Calu3 (cell line): ENCODE data around the gene ENPP3. TPM values are rescaled to one million over a fixed set of nuclear protein-coding genes. Genes with fewer than 3 reads are reported as not detected.

Experiments used
- BruUV-seq: library from RNA; stranded (reverse); fragments of 400-500 nt; replicated peaks from 2 replicates; lab custom pipeline; 2021; lab: Mats Ljungman, UMichigan
- CTCF ChIA-PET: fragments of 300-600 bp; sonication (Branson Sonifier 250); formaldehyde crosslinking; loops from one replicate; lab custom pipeline; 2022; ENCODE audit warnings: antibody characterized with exemption; lab: Charles Lee
- DNase-seq: peaks from one replicate; pipeline ENCODE4 v3.0.0; 2022
- H3K27ac Mint-ChIP-seq: one replicate; pipeline ENCODE4 v1.8.0; 2022; ENCODE audit warnings: mixed read lengths; ENCODE audit not compliant: unreplicated experiment
- H3K27me3 Mint-ChIP-seq: one replicate; pipeline ENCODE4 v1.8.0; 2022; ENCODE audit warnings: mixed read lengths; ENCODE audit not compliant: unreplicated experiment
- H3K36me3 Mint-ChIP-seq: one replicate; pipeline ENCODE4 v1.8.0; 2022; ENCODE audit warnings: mild to moderate bottlenecking, moderate library complexity, mixed read lengths; ENCODE audit not compliant: insufficient read depth, unreplicated experiment
- H3K4me1 Mint-ChIP-seq: one replicate; pipeline ENCODE4 v1.8.0; 2022; ENCODE audit warnings: mild to moderate bottlenecking, low read depth, mixed read lengths; ENCODE audit not compliant: unreplicated experiment
- H3K4me3 Mint-ChIP-seq: one replicate; pipeline ENCODE4 v1.8.0; 2022; ENCODE audit warnings: mild to moderate bottlenecking, low read depth, moderate library complexity, mixed read lengths; ENCODE audit not compliant: unreplicated experiment
- H3K9me3 Mint-ChIP-seq: one replicate; pipeline ENCODE4 v1.8.0; 2022; ENCODE audit warnings: low read depth, mixed read lengths; ENCODE audit not compliant: unreplicated experiment
- CTCF ChIP-seq: fragments of 200-600 bp; IDR thresholded peaks from one replicate; pipeline ENCODE4 v1.8.0; 2022; ENCODE audit warnings: antibody characterized with exemption; ENCODE audit not compliant: unreplicated experiment
- intact Hi-C: fragments of 100-400 bp; cut with micrococcal nuclease; formaldehyde crosslinking; loops from one replicate; pipeline ENCODE4 v1.10.0; 2022; ENCODE audit not compliant: unreplicated experiment
- total RNA-seq: library from RNA; stranded (reverse); gene quantifications from 2 replicates; pipeline ENCODE4 v1.2.3, GENCODE V29; 2022

ENPP3 gene
- total RNA-seq, 1 experiment from 2014 or later = not detected

- Mint-ChIP-seq H3K36me3 (no peaks in the 10 kb centered on the region), H3K27me3 (peaks cover 15% of the 10 kb centered on the region), H3K4me3 (no peak overlapping the region), H3K9me3 (no peaks in the 10 kb centered on the region), H3K27ac (no peak overlapping the region), H3K4me1 (no peaks in the 10 kb centered on the region)
- CTCF ChIA-PET = interaction anchor here (0.7 kb wide), 1 partner anchor 156 kb away, joined by 4 read pairs; no protein-coding TSS in a partner anchor
- TF ChIP-seq CTCF = no peak
- DNase-seq = no peak
- intact Hi-C loops = no loop called here
- BruUV-seq = no TSS peak
Observed at GRCh38 chr6:131761060-131761761, 124.1 kb downstream of the ENPP3 start.

GRCh38 chr6:131761762-131762067 is 124.6 kb downstream of the ENPP3 start:
- peaks cover 15% of the 10 kb centered on the region for H3K27me3 Mint-ChIP-seq
- no peak overlapping the region for H3K4me3 Mint-ChIP-seq
- no peak overlapping the region for H3K27ac Mint-ChIP-seq
- TF ChIP-seq CTCF = no peak
- no peaks in the 10 kb centered on the region for H3K9me3 Mint-ChIP-seq
- H3K36me3 Mint-ChIP-seq = no peaks in the 10 kb centered on the region
- CTCF ChIA-PET = interaction anchor here (0.7 kb wide), 2 partner anchors 109 to 156 kb away, joined by 4 to 18 read pairs; no protein-coding TSS in a partner anchor
- no peaks in the 10 kb centered on the region for H3K4me1 Mint-ChIP-seq
- BruUV-seq = no TSS peak
- DNase-seq = no peak
- intact Hi-C loops = no loop called here

GRCh38 chr6:131762984-131763383 is 125.9 kb downstream of the ENPP3 start:
- no peak for DNase-seq
- no peak overlapping the region for H3K27ac Mint-ChIP-seq
- CTCF ChIA-PET = interaction anchor here (0.6 kb wide), 1 partner anchor 67 kb away, joined by 3 read pairs; no protein-coding TSS in a partner anchor
- H3K4me3 Mint-ChIP-seq = no peak overlapping the region
- intact Hi-C loops = no loop called here
- peaks cover 23% of the 10 kb centered on the region for H3K27me3 Mint-ChIP-seq
- H3K9me3 Mint-ChIP-seq = no peaks in the 10 kb centered on the region
- no TSS peak for BruUV-seq
- H3K36me3 Mint-ChIP-seq = no peaks in the 10 kb centered on the region
- H3K4me1 Mint-ChIP-seq = no peaks in the 10 kb centered on the region
- TF ChIP-seq CTCF = no peak

- Mint-ChIP-seq H3K4me3 (no peak overlapping the region), H3K4me1 (no peaks in the 10 kb centered on the region), H3K9me3 (no peaks in the 10 kb centered on the region), H3K27ac (no peak overlapping the region), H3K27me3 (peaks cover 30% of the 10 kb centered on the region), H3K36me3 (no peaks in the 10 kb centered on the region)
- TF ChIP-seq CTCF = no peak
- intact Hi-C loops = no loop called here
- no TSS peak for BruUV-seq
- DNase-seq = no peak
- CTCF ChIA-PET = no interaction called here
Observed at GRCh38 chr6:131763749-131764148, 126.6 kb downstream of the ENPP3 start.
